NT2/D1 (cell line): ENCODE measurements around the gene GRID2IP.

Source experiments
- YY1 ChIP-seq: IDR thresholded peaks from 2 replicates; pipeline ENCODE4 v1.6.1; 2011; ENCODE audit not compliant: insufficient read length, insufficient read depth
- ZNF274 ChIP-seq: IDR thresholded peaks from 2 replicates; pipeline ENCODE4 v1.6.1; 2011; ENCODE audit warnings: mild to moderate bottlenecking, low read depth, low read length

DNA sequence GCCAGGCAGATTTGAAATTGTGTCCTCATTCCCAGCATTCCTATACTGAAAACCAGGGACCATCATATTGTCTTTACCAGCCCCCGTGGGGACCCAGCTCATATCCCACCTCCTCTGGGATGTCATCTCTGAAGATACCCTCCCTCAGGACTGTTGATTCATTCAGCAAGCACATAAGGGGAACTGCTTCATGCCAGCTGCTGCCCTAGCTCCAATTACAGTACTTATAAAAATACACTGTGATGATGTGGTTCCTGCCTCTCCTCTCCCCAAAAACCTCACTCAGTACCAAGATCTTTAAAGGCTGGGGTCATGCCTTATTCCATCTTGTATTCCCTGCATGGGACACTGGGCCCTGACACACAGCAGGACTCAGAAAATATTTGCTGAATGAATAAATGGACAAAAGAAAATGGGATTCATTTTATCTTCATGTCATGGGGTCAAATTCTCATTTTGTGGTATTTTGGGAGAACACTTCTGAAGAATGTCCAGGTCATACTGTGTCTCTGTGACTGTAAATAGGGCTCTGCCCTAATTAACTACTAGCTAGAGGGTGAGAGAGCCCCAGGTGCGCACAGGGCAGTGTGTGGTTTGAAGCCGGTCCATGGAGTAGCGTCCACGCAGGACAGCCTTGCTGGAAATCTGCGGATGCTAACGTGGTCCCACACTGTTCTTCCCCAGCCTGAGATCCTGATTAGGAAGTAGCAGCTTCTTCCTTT, 74.5 kb downstream of the GRID2IP start:
- TF ChIP-seq ZNF274 (no peak), YY1 (no peak)
